ENCODE results near the gene WWOX. TPM values are rescaled to one million over a fixed set of nuclear protein-coding genes. Genes with fewer than 3 reads are reported as not detected.

WWOX gene
- total RNA-seq, 1 donor from 2014 or later = 29.6 TPM

- TF ChIP-seq, protein P1, sequence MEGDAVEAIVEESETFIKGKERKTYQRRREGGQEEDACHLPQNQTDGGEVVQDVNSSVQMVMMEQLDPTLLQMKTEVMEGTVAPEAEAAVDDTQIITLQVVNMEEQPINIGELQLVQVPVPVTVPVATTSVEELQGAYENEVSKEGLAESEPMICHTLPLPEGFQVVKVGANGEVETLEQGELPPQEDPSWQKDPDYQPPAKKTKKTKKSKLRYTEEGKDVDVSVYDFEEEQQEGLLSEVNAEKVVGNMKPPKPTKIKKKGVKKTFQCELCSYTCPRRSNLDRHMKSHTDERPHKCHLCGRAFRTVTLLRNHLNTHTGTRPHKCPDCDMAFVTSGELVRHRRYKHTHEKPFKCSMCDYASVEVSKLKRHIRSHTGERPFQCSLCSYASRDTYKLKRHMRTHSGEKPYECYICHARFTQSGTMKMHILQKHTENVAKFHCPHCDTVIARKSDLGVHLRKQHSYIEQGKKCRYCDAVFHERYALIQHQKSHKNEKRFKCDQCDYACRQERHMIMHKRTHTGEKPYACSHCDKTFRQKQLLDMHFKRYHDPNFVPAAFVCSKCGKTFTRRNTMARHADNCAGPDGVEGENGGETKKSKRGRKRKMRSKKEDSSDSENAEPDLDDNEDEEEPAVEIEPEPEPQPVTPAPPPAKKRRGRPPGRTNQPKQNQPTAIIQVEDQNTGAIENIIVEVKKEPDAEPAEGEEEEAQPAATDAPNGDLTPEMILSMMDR (conservative IDR thresholded peaks at IDR 0.05; ENCODE audit: low read depth, low read length) = no peak
- H3K4me3 ChIP-seq (ENCODE audit: low read depth, low read length) = no peak overlapping the region
- no peak for DNase-seq (ENCODE audit: low read depth)
These were observed 402.3 kb downstream of the WWOX start for GRCh38 chr16:78501744-78502143.

- TF ChIP-seq, protein P1 (conservative IDR thresholded peaks at IDR 0.05; ENCODE audit: low read depth, low read length) = no peak
- DNase-seq (ENCODE audit: low read depth) = no peak
- H3K4me3 ChIP-seq (ENCODE audit: low read depth, low read length) = no peak overlapping the region
These were observed 403.4 kb downstream of the WWOX start for GRCh38 chr16:78502812-78503350.

GRCh38 chr16:78503602-78504001 is 404.1 kb downstream of the WWOX start:
- no peak overlapping the region for H3K4me3 ChIP-seq (ENCODE audit: low read depth, low read length)
- DNase-seq (ENCODE audit: low read depth) = peak; percentile 27
- TF ChIP-seq, protein P1 (conservative IDR thresholded peaks at IDR 0.05; ENCODE audit: low read depth, low read length) = peak; percentile 76

- no peak overlapping the region for H3K4me3 ChIP-seq (ENCODE audit: low read depth, low read length)
- TF ChIP-seq, protein P1 (conservative IDR thresholded peaks at IDR 0.05; ENCODE audit: low read depth, low read length) = no peak
These were observed 405.0 kb downstream of the WWOX start for GRCh38 chr16:78504401-78504851.

DNA sequence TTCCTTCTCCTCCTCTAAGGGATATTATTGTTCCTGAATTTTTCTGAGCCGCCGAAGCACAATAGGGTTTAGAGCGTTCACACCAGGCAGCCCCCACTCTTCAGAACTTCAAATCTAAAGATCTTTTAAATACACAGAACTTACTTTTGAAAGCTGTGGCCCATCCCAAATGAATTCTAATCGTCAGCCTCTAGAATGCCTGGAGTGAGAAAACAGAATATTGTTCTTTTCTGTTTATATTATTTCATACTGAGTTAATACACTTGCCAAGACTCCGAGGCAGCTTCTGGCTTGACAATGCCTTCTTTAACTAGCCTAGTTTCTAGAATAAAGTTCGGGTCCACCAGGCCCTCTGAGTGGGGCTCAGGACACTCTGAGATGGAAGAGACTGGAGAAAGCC is 405.6 kb downstream of the WWOX start:
- DNase-seq (ENCODE audit: low read depth) = no peak
- TF ChIP-seq, protein P1 (conservative IDR thresholded peaks at IDR 0.05; ENCODE audit: low read depth, low read length) = no peak
- H3K4me3 ChIP-seq (ENCODE audit: low read depth, low read length) = no peak overlapping the region

More at GRCh38 chr16:78504401-78504851, 405.0 kb downstream of the WWOX start:
- DNase-seq (ENCODE audit: low read depth) = no peak

DNA sequence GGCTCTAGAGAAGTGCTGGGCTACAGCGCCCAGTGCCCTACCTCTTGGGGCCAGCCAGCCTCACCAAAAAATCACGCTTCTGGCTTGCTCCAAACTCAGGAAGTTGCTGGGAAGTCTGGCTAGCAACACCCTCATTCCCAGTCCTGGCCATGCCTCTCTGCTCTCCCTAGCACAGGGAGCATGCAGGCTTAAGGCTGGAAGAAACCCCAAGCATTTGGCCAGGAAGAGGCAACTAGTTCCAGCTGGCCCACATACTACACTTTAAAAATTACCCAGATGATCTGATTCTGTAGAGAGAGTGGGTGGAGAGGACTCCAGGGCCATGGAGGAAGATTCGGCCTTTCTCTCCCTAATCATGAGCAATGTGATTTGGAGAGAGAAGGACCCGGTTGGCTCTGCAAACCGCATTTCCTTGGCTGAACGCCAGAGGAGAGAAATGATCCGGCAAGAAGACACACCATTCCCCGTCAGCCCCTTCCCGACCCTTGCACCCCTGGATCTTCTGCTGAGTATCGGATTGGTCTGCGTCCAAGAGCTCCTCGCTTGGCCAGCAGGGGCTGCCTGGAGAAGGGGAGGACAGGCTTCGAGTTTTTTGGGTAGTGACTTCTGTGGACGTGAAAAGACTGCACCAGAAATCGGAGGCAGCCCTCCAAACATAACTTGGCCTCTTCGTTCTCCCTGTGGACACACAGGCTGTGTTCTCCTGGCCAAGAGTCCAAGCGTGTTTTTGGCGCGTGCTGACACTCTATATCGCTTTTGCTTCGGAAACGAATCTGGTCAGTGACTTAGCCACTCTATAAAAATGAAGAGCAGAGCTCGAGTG is 406.3 kb downstream of the WWOX start:
- TF ChIP-seq, protein P1 (conservative IDR thresholded peaks at IDR 0.05; ENCODE audit: low read depth, low read length) = peak; percentile 45
- peak; percentile 42 for DNase-seq (ENCODE audit: low read depth)
- peak overlapping the region; percentile 51 for H3K4me3 ChIP-seq (ENCODE audit: low read depth, low read length)

Measured in epithelial cell of proximal tubule (primary cell).